CD4-positive, alpha-beta T cell (primary cell): ENCODE measurements around the gene GRID2. TPM values are rescaled to one million over a fixed set of nuclear protein-coding genes. Genes with fewer than 3 reads are reported as not detected.

ENCODE experiments used
- ATAC-seq: fragments of 200-7000 bp; cut with Tn5 transposase; one replicate; pipeline ENCODE4 v1.10.0; 2022; ENCODE audit warnings: mild to moderate bottlenecking; ENCODE audit not compliant: poor library complexity
- CTCF ChIA-PET: fragments of 350-600 bp; sonication (Branson Sonifier 250); formaldehyde crosslinking; loops from one replicate; lab custom pipeline; 2021; ENCODE audit warnings: antibody characterized with exemption, inconsistent platforms; lab: Charles Lee
- POLR2A ChIA-PET: fragments of 350-600 bp; sonication (Branson Sonifier 250); formaldehyde crosslinking; loops from one replicate; lab custom pipeline; 2021; ENCODE audit warnings: antibody characterized with exemption, inconsistent platforms; lab: Charles Lee
- DNase-seq, 14 experiments: peaks; one replicate each; pipeline ENCODE4 v3.0.0-alpha.2; 2013 to 2020; ENCODE audit warnings: mixed read lengths in 2 of 14
- H3K27ac ChIP-seq, 2 donors: one replicate each; pipeline versions ENCODE4 v1.5.1 to v1.7.0; 2013; ENCODE audit warnings: low read length in 2 of 2, low read depth in 1 of 2, mild to moderate bottlenecking in 1 of 2
- H3K27me3 ChIP-seq, 2 experiments: 1 replicate in 1 of 2; 2 replicates in 1 of 2; pipeline versions ENCODE4 v1.6.1 to v1.7.0; 2013; ENCODE audit warnings: low read length in 2 of 2, control low read depth in 1 of 2, mild to moderate bottlenecking in 1 of 2, moderate library complexity in 1 of 2; ENCODE audit not compliant: insufficient read depth in 2 of 2, control insufficient read depth in 1 of 2
- H3K36me3 ChIP-seq: one replicate; pipeline ENCODE4 v1.6.1; 2013; ENCODE audit warnings: low read length, control low read depth; ENCODE audit not compliant: insufficient read depth
- H3K4me1 ChIP-seq: one replicate; pipeline ENCODE4 v1.6.1; 2013; ENCODE audit warnings: low read length, control low read depth; ENCODE audit not compliant: insufficient read depth
- H3K4me3 ChIP-seq: one replicate; pipeline ENCODE4 v1.5.1; 2013; ENCODE audit warnings: mild to moderate bottlenecking, low read length, moderate library complexity
- H3K9me3 ChIP-seq, 2 experiments: 1 replicate in 1 of 2; 2 replicates in 1 of 2; pipeline versions ENCODE4 v1.6.1 to v1.7.0; 2013; ENCODE audit warnings: low read length in 2 of 2, mild to moderate bottlenecking in 2 of 2, control low read depth in 1 of 2, moderate library complexity in 1 of 2; ENCODE audit not compliant: control insufficient read depth in 1 of 2, insufficient read depth in 1 of 2
- H3K27ac Mint-ChIP-seq: one replicate; pipeline ENCODE4 v1.8.0; 2020; ENCODE audit warnings: mixed read lengths
- H3K27me3 Mint-ChIP-seq: one replicate; pipeline ENCODE4 v1.8.0; 2021; ENCODE audit warnings: mixed read lengths
- H3K36me3 Mint-ChIP-seq: one replicate; pipeline ENCODE4 v1.8.0; 2021; ENCODE audit warnings: low read depth, mixed read lengths
- H3K4me1 Mint-ChIP-seq: one replicate; pipeline ENCODE4 v1.8.0; 2021; ENCODE audit warnings: low read depth, mixed read lengths
- H3K4me3 Mint-ChIP-seq: one replicate; pipeline ENCODE4 v1.8.0; 2020; ENCODE audit warnings: mild to moderate bottlenecking, mixed read lengths
- H3K9me3 Mint-ChIP-seq: one replicate; pipeline ENCODE4 v1.8.0; 2020; ENCODE audit warnings: mixed read lengths
- CTCF ChIP-seq: fragments of 200-600 bp; IDR thresholded peaks from one replicate; pipeline ENCODE4 v1.8.0; 2022; ENCODE audit warnings: antibody characterized with exemption, mild to moderate bottlenecking
- intact Hi-C, 2 experiments: fragments of 100-400 bp; cut with DNase I in 1 of 2; cut with micrococcal nuclease in 1 of 2; formaldehyde crosslinking; loops; one replicate each; pipeline versions ENCODE4 v1.15.1 to v1.9.0; 2023 to 2025; cut with DNase I, micrococcal nuclease
- total RNA-seq, 174 experiments: library from RNA in 2 of 174; stranded (reverse) in 2 of 174; gene quantifications; one replicate each; pipeline ENCODE4 v1.2.3 and lab custom pipeline; 2021 to 2026

GRID2 gene
- total RNA-seq, 2 experiments from 2014 or later = not detected

GRCh38 chr4:93532234-93532633 is 1228.5 kb downstream of the GRID2 start:
- no peak for TF ChIP-seq CTCF
- ChIA-PET CTCF (no interaction called here), POLR2A (no interaction called here)
- Histone ChIP-seq H3K4me1 (no peaks in the 10 kb centered on the region), H3K36me3 (no peaks in the 10 kb centered on the region), H3K9me3 (no peaks in the 10 kb centered on the region), H3K4me3 (no peak overlapping the region), H3K27me3 (no peaks in the 10 kb centered on the region), H3K27ac (no peak overlapping the region)
- Mint-ChIP-seq H3K36me3 (no peaks in the 10 kb centered on the region), H3K27ac (no peak overlapping the region), H3K27me3 (no peaks in the 10 kb centered on the region), H3K4me1 (no peaks in the 10 kb centered on the region), H3K4me3 (no peak overlapping the region), H3K9me3 (peaks cover 2% of the 10 kb centered on the region)
- intact Hi-C loops = no loop called here
- ATAC-seq = no peak
- no peak for DNase-seq

DNA sequence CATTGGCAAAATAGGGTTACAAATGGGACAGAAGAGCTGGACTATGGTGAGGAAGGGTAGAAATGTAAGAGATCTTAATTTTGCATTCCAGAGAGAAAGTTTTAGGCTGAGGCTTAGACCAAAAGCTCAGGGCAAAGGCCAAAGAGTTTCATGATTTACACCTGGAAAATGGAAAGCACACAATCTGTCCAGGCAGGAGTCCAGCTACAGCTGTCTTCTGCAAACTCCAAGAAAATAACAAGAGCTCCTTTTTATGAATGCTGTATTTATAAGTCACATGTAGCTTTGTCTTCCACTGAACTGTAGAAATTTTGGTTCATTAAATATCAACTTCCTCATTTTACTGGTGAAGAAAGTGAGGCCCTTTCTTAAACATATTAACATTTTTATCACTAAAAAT is 1236.8 kb downstream of the GRID2 start:
- Mint-ChIP-seq H3K27ac (no peak overlapping the region), H3K9me3 (peaks cover 6% of the 10 kb centered on the region), H3K27me3 (no peaks in the 10 kb centered on the region), H3K4me1 (no peaks in the 10 kb centered on the region), H3K4me3 (no peak overlapping the region), H3K36me3 (no peaks in the 10 kb centered on the region)
- H3K4me1 ChIP-seq = no peaks in the 10 kb centered on the region
- no peaks in the 10 kb centered on the region for H3K27me3 ChIP-seq
- ChIA-PET POLR2A (no interaction called here), CTCF (no interaction called here)
- DNase-seq (no peak), ATAC-seq (no peak)
- H3K4me3 ChIP-seq = no peak overlapping the region
- H3K27ac ChIP-seq = no peak overlapping the region
- TF ChIP-seq CTCF = no peak
- H3K36me3 ChIP-seq = no peaks in the 10 kb centered on the region
- no peaks in the 10 kb centered on the region for H3K9me3 ChIP-seq
- intact Hi-C loops = no loop called here

- no peak for DNase-seq
- H3K36me3 ChIP-seq = no peaks in the 10 kb centered on the region
- POLR2A ChIA-PET = no interaction called here
- no peak for TF ChIP-seq CTCF
- CTCF ChIA-PET = no interaction called here
- no peaks in the 10 kb centered on the region for H3K27me3 ChIP-seq
- no peaks in the 10 kb centered on the region for H3K9me3 ChIP-seq
- H3K27me3 Mint-ChIP-seq = no peaks in the 10 kb centered on the region
- intact Hi-C loops = no loop called here
- no peak overlapping the region for H3K4me3 Mint-ChIP-seq
- no peaks in the 10 kb centered on the region for H3K4me1 ChIP-seq
- no peak overlapping the region for H3K4me3 ChIP-seq
- no peak for ATAC-seq
- no peaks in the 10 kb centered on the region for H3K36me3 Mint-ChIP-seq
- H3K27ac Mint-ChIP-seq = no peak overlapping the region
- H3K4me1 Mint-ChIP-seq = no peaks in the 10 kb centered on the region
- H3K9me3 Mint-ChIP-seq = peaks cover 6% of the 10 kb centered on the region
- no peak overlapping the region for H3K27ac ChIP-seq
Measured at GRCh38 chr4:93561842-93562241, 1258.1 kb downstream of the GRID2 start.
